BE2C (cell line): ENCODE data around the gene LPO.

Experiments used
- DNase-seq: peaks from one replicate; pipeline ENCODE4 v3.0.0-alpha.2; 2020
- H3K27me3 ChIP-seq: fragments of 250-450 bp; sonication (Bioruptor Pico); 2 replicates; pipeline ENCODE4 v1.5.1; 2020; ENCODE audit warnings: mild to moderate bottlenecking
- H3K36me3 ChIP-seq: fragments of 250-450 bp; sonication (Bioruptor Pico); 2 replicates; pipeline ENCODE4 v1.5.1; 2020; ENCODE audit warnings: mild to moderate bottlenecking
- H3K4me1 ChIP-seq: fragments of 250-450 bp; sonication (Bioruptor Pico); 2 replicates; pipeline ENCODE4 v1.5.1; 2020
- H3K4me3 ChIP-seq: 2 replicates; pipeline ENCODE4 v1.5.1; 2011; ENCODE audit warnings: low read depth, low read length
- H3K9me3 ChIP-seq: fragments of 250-450 bp; sonication (Bioruptor Pico); 2 replicates; pipeline ENCODE4 v1.5.1; 2020
- CTCF ChIP-seq: IDR thresholded peaks from 2 replicates; pipeline ENCODE4 v1.5.1; 2012; ENCODE audit warnings: mild to moderate bottlenecking, low read depth, low read length

Gene LPO

GRCh38 chr17:58231641-58232040, 6.7 kb upstream of the LPO start:
- no peak overlapping the region for H3K4me3 ChIP-seq
- no peak for DNase-seq
- no peaks in the 10 kb centered on the region for H3K4me1 ChIP-seq
- peaks cover 52% of the 10 kb centered on the region for H3K27me3 ChIP-seq
- no peaks in the 10 kb centered on the region; the same call in 1 of the 2 replicates for H3K36me3 ChIP-seq
- no peak for TF ChIP-seq CTCF
- H3K9me3 ChIP-seq = no peaks in the 10 kb centered on the region

GRCh38 chr17:58232707-58233156, 5.7 kb upstream of the LPO start:
- TF ChIP-seq CTCF = no peak
- no peaks in the 10 kb centered on the region for H3K4me1 ChIP-seq
- peaks cover 63% of the 10 kb centered on the region for H3K27me3 ChIP-seq
- H3K9me3 ChIP-seq = no peaks in the 10 kb centered on the region
- DNase-seq = no peak
- H3K4me3 ChIP-seq = no peak overlapping the region
- no peaks in the 10 kb centered on the region; the same call in 1 of the 2 replicates for H3K36me3 ChIP-seq

GRCh38 chr17:58233543-58233942, 4.8 kb upstream of the LPO start:
- no peaks in the 10 kb centered on the region for H3K9me3 ChIP-seq
- no peak overlapping the region for H3K4me3 ChIP-seq
- H3K4me1 ChIP-seq = no peaks in the 10 kb centered on the region
- H3K27me3 ChIP-seq = peaks cover 71% of the 10 kb centered on the region
- H3K36me3 ChIP-seq = no peaks in the 10 kb centered on the region; the same call in 1 of the 2 replicates
- DNase-seq = no peak
- TF ChIP-seq CTCF = no peak

- H3K4me3 ChIP-seq = no peak overlapping the region
- H3K27me3 ChIP-seq = peaks cover 77% of the 10 kb centered on the region
- no peak for DNase-seq
- no peaks in the 10 kb centered on the region for H3K4me1 ChIP-seq
- no peak for TF ChIP-seq CTCF
- no peaks in the 10 kb centered on the region; the same call in 1 of the 2 replicates for H3K36me3 ChIP-seq
- no peaks in the 10 kb centered on the region for H3K9me3 ChIP-seq
These were observed 3.9 kb upstream of the LPO start for GRCh38 chr17:58234512-58234911.

DNA sequence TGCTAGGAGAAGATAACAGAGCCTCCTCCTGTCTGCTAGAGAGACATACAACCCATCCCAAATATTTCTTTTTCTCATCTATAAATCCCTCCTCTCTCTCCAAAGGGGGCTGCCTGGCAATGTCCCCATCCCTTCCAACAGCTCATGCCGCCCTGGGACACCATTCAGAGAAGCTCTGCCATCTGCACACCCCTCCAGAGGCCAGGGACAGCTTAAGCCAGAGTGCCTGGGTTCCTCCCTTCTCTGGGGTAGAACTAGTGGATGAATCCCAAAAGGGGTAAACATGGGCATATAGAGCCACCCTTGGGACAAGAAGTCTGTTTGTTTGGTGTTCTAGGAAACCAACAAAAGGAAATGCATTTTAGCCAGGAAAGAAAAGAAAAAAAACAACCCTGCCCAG, 2.6 kb upstream of the LPO start:
- Histone ChIP-seq H3K4me3 (no peak overlapping the region), H3K9me3 (no peaks in the 10 kb centered on the region), H3K27me3 (peaks cover 90% of the 10 kb centered on the region), H3K36me3 (no peaks in the 10 kb centered on the region; the same call in 1 of the 2 replicates), H3K4me1 (no peaks in the 10 kb centered on the region)
- TF ChIP-seq CTCF = no peak
- DNase-seq = no peak

DNA sequence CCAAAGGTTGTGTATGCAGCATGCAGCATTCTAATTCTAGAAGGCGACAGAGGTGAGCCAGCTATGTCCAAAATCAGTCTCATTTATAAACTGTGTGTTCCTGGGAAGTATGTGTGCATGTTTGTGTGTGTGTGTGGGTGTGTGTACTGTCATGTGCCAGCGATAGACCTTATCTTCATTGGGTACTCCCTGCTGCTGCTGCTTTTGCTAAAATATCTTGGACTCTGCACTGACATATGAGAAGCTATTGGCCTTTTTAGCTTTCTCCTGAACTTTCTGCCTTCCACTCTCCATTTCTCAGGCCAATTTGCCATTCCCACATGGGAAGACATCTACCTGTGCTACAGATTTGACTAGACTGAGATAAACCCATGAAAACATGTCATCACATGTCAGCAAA, 2.0 kb upstream of the LPO start:
- Histone ChIP-seq H3K9me3 (no peaks in the 10 kb centered on the region), H3K27me3 (peaks cover 94% of the 10 kb centered on the region), H3K4me1 (no peaks in the 10 kb centered on the region), H3K4me3 (no peak overlapping the region), H3K36me3 (no peaks in the 10 kb centered on the region; the same call in 1 of the 2 replicates)
- no peak for TF ChIP-seq CTCF
- no peak for DNase-seq
